Esophagus squamous epithelium (tissue), 4 donors: ENCODE data around the gene RHOD.

Experiments used
- CTCF ChIP-seq, 6 experiments: fragments of 450-650 bp in 4 of 6; fragments of 200-600 bp in 2 of 6; sonication (generic) in 2 of 6; IDR thresholded peaks; one replicate each; pipeline ENCODE4 v1.5.1; 2016 to 2019; ENCODE audit warnings: antibody characterized with exemption in 6 of 6, mild to moderate bottlenecking in 4 of 6, moderate library complexity in 4 of 6
- POLR2A ChIP-seq, 4 donors: fragments of 450-650 bp; IDR thresholded peaks; one replicate each; pipeline ENCODE4 v1.6.1; 2017; ENCODE audit warnings: antibody characterized with exemption in 4 of 4, mild to moderate bottlenecking in 4 of 4, moderate library complexity in 3 of 4

DNA sequence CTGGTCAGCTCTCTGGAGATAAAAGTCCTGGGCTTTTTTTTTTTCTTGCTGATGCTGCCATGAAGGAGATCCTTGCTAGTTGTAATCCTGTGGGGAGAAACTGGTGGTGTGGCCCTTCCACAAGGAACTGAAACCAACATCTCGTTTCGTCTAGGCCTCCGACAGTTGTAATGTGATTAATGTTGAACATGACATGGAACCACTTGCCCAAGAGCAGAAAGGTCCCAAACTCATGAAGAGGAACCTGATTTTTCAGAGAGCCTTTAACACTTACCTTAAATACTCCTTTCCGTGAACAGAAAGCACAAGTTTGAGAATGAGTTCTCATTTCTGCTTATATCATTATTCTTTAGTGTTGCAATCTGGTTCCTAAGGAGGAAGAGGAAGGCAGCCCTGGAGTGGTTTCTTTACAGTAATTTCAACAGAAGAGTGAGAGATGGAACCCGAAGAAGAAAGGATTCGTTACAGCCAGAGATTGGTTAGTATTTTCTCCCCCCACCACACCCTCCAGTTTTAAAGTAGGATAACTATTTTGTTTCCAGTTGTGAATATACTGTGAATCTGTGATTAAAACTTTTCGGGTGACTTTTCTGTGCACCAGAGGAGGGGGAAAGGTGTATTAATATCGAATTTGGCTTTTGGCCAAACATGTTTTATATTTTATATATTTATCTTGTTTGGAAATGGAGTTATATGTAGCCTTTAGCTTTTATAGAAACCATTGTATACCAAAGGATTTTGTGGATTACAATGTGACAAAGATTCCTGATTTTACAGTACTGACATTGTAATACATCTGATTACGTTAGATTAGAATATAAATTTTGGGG lies 64.4 kb downstream of the RHOD start:
- TF ChIP-seq POLR2A (IDR thresholded peaks at IDR 0.05) (peak in 2 of 4 donors; percentile 15 to 37), CTCF (IDR thresholded peaks at IDR 0.05) (no peak)
